Left renal cortex interstitium (tissue), 4 donors: ENCODE data around the gene PRICKLE1. TPM values are rescaled to one million over a fixed set of nuclear protein-coding genes. Genes with fewer than 3 reads are reported as not detected.

ENCODE experiments used
- DNase-seq, 4 donors: peaks; one replicate each; pipeline ENCODE4 v3.0.0-alpha.2; 2013; ENCODE audit warnings: low read depth in 4 of 4, low spot score in 2 of 4, missing footprints in 1 of 4
- polyA plus RNA-seq, 4 donors: library from polyadenylated mRNA; unstranded; fragments of 120-200 nt; gene quantifications; one replicate each; pipeline ENCODE4 v1.2.1, GENCODE V29; 2013; ENCODE audit not compliant: insufficient read length in 4 of 4

PRICKLE1 gene
- polyA plus RNA-seq, 4 donors: 47.8 to 58.0 (median 52.4) TPM

- DNase-seq: no peak
These were observed 182.2 kb downstream of the PRICKLE1 start for GRCh38 chr12:42407306-42407705.
